ACC112 (cell line): ENCODE measurements around the gene TCAP.
A peak's percentile ranks its signal among the peaks of the same experiment; 100 is the strongest.

ENCODE experiments used
- H2AFZ ChIP-seq: fragments of 200-600 bp; sonication (generic); one replicate; pipeline ENCODE4 v1.6.0; 2017; ENCODE audit warnings: antibody characterized with exemption, low read length; ENCODE audit not compliant: unreplicated experiment
- H3K27ac ChIP-seq: fragments of 200-600 bp; sonication (generic); 2 replicates; pipeline ENCODE4 v1.5.1; 2014; ENCODE audit warnings: low read depth, mild to moderate bottlenecking, antibody characterized with exemption, low read length, moderate library complexity
- H3K27me3 ChIP-seq: fragments of 200-600 bp; sonication (generic); 2 replicates; pipeline ENCODE4 v1.6.1; 2014; ENCODE audit warnings: mild to moderate bottlenecking, antibody characterized with exemption, low read length, moderate library complexity, mixed read lengths; ENCODE audit not compliant: insufficient read depth
- H3K36me3 ChIP-seq: fragments of 200-600 bp; sonication (generic); 2 replicates; pipeline ENCODE4 v1.6.1; 2016; ENCODE audit warnings: mild to moderate bottlenecking, antibody characterized with exemption, low read length, moderate library complexity, mixed read lengths; ENCODE audit not compliant: insufficient read depth
- H3K4me1 ChIP-seq: fragments of 200-600 bp; sonication (generic); one replicate; pipeline ENCODE4 v1.6.1; 2016; ENCODE audit warnings: low read length, mixed read lengths; ENCODE audit not compliant: insufficient read depth, unreplicated experiment, control insufficient read depth
- H3K4me3 ChIP-seq: fragments of 200-600 bp; sonication (generic); 2 replicates; pipeline ENCODE4 v1.5.1; 2014; ENCODE audit warnings: mild to moderate bottlenecking, low read depth, low read length
- H3K79me2 ChIP-seq: fragments of 200-600 bp; sonication (generic); one replicate; pipeline ENCODE4 v1.6.0; 2016; ENCODE audit warnings: low read length; ENCODE audit not compliant: control insufficient read depth, unreplicated experiment, insufficient read depth

TCAP gene

DNA sequence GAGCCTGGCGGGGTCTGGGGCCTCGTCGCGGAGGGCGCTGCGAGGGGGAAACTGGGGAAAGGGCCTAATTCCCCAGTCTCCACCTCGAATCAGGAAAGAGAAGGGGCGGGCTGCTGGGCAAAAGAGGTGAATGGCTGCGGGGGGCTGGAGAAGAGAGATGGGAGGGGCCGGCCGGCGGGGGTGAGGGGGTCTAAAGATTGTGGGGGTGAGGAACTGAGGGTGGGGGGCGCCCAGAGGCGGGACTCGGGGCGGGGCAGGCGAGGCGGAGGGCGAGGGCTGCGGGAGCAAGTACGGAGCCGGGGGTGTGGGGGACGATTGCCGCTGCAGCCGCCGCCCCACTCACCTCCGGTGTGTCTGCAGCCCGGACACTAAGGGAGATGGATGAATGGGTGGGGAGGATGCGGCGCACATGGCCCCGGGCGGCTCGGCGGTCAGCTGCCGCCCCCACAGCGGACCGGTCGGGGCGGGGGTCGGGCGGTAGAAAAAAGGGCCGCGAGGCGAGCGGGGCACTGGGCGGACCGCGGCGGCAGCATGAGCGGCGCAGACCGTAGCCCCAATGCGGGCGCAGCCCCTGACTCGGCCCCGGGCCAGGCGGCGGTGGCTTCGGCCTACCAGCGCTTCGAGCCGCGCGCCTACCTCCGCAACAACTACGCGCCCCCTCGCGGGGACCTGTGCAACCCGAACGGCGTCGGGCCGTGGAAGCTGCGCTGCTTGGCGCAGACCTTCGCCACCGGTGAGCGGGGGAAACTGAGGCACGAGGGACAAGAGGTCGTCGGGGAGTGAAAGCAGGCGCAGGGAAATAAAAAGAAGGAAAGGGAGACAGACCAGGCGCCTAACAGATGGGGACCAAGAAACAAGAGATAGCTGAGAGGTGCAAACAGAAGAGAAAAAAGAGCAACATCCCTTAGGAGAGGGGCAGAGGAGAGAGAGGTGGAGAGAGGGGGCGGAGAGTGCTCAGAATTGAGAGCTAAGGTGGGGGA, 3.1 kb downstream of the TCAP start, which contains the start of gene PNMT:
PNMT (plus strand) TSS at position 509 of the 980 bp plus-strand sequence; CDS start at position 532, 23 bp downstream.
- H2AFZ ChIP-seq, result no peak within 1 kb of the TSS
- H3K79me2 ChIP-seq, result no peaks in the 10 kb centered on the region
- H3K27me3 ChIP-seq, result peaks cover 19% of the 10 kb centered on the region; the same call in 1 of the 2 replicates
- no peak within 1 kb of the TSS for H3K27ac ChIP-seq
- peaks cover 23% of the 10 kb centered on the region for H3K4me1 ChIP-seq
- no peaks in the 10 kb centered on the region for H3K36me3 ChIP-seq
- peak within 1 kb of the TSS; percentile 65 for H3K4me3 ChIP-seq

DNA sequence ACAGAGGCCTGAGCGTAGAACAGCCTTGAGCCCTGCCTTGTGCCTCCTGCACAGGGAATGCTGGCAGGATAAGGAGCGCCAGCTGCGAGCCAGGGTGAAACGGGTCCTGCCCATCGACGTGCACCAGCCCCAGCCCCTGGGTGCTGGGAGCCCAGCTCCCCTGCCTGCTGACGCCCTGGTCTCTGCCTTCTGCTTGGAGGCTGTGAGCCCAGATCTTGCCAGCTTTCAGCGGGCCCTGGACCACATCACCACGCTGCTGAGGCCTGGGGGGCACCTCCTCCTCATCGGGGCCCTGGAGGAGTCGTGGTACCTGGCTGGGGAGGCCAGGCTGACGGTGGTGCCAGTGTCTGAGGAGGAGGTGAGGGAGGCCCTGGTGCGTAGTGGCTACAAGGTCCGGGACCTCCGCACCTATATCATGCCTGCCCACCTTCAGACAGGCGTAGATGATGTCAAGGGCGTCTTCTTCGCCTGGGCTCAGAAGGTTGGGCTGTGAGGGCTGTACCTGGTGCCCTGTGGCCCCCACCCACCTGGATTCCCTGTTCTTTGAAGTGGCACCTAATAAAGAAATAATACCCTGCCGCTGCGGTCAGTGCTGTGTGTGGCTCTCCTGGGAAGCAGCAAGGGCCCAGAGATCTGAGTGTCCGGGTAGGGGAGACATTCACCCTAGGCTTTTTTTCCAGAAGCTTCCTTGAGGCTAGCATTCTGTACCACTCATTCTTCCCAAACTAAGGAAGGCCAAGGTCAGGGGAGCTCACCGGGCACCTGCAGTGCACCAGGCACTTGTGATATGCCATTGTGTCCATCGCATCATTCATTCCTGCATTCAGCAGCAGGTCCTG, 5.0 kb downstream of the TCAP start:
- peaks cover 19% of the 10 kb centered on the region; the same call in 1 of the 2 replicates for H3K27me3 ChIP-seq
- peaks cover 18% of the 10 kb centered on the region for H3K4me1 ChIP-seq
- H3K4me3 ChIP-seq, result no peak overlapping the region
- no peaks in the 10 kb centered on the region for H3K36me3 ChIP-seq
- no peak overlapping the region for H2AFZ ChIP-seq
- H3K79me2 ChIP-seq, result no peaks in the 10 kb centered on the region
- no peak overlapping the region for H3K27ac ChIP-seq

DNA sequence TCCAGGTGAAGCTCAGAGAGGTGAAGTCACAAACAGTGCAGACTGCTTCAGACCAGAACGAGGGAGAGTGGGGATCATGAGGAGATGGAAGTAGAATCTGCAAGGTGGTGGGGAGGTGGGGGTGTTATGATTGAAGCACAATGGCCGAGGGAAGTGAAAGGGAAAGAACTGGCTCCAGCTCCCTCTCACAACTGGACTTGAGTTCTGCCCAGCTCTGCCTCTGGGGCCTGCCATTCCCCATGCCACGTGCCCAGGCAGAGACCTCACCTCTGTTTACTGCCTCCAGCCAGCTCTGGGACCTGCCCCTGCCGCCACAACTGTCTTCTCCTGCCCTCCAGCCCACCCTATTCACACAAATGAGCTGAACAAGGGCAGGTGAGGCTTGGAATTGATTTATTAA, 5.6 kb downstream of the TCAP start:
- no peak overlapping the region for H3K27ac ChIP-seq
- H3K36me3 ChIP-seq, result no peaks in the 10 kb centered on the region
- no peak overlapping the region for H2AFZ ChIP-seq
- no peaks in the 10 kb centered on the region for H3K79me2 ChIP-seq
- H3K27me3 ChIP-seq, result peaks cover 19% of the 10 kb centered on the region; the same call in 1 of the 2 replicates
- no peak overlapping the region for H3K4me3 ChIP-seq
- peaks cover 18% of the 10 kb centered on the region for H3K4me1 ChIP-seq

DNA sequence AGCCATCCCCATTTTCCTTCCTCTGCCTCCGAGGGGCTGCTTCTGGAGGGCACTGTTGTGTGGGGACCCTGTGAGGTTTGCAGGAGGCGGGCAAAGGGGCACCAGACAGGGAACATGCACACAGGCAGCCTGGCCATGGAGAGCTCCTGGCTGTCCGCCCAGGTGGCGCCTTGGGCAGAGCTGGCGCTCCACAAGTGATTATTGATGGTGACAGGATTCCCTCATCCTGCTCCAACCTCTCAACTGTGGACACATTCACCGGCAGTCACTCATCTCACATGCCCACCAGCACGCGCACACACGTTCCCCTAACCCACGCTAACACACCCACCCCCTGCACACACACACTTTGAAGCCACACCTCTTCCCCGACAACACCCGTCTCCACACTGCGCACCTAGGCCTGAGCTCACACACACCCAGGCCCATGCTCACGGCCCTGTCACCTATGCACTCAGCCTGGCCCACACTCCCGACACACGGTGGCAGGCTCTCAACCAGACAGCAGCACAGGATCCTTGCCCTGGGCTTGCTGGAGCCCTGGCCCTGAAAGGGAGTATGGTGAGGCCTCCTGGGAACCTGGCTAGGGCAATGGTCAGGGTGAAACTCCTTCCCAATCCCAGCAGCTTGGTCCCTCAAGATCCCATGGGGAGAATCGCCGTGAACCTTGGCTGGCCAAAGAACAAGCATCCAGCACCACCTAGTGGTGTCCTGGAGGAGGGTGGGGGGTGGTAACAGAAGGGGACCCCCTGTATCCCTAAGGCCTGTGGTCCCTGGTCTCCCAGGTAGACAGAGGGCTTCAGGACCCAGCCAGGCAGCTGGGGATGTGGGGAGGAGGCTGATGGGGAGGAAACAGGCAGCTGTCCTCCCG, 6.7 kb downstream of the TCAP start:
- H3K4me3 ChIP-seq, result no peak overlapping the region

DNA sequence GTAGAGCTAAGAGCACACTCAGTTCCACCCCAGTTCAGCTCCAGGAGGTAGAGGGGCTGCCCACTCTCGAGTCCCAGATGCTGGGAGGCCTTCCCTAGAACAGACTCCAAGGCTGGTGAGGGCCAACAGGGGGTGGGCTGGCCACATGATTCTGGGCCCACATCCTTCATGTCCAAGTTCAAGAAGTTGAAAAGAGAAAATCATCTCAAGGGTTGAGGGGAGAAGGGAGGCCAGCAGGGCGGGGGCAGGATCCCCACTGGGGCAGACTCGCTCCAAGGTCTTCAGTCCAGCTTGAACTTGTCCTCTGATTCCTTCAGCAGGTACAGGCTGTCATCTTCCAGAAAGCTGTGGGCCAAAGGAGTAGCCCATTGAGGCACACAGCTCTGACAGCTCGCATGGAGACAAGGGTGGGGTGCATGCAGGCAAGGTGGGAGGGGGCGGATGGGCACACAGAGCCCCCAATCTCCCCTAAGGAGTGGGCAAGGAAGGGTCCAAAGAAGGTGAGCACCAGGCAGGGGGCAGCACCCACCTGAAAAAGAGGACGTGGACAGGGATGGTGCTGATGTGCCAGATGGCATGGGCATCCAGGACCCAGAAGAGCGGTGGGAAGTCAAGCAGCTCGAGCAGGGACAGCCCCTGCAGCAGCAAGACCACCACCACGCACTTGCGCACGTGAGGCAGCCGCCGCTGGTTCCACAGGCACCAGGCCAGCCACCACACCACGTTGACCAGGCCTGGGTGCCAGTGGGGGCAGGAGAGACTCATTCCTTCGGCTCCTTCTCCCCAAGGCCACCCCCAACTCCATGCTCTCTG, 7.6 kb downstream of the TCAP start:
- no peaks in the 10 kb centered on the region for H3K79me2 ChIP-seq
- H3K4me3 ChIP-seq, result no peak overlapping the region

More for the DNA sequence above, 6.7 kb downstream of the TCAP start:
- Histone ChIP-seq H3K79me2 (no peaks in the 10 kb centered on the region), H3K27me3 (peaks cover 18% of the 10 kb centered on the region; the same call in 1 of the 2 replicates), H3K4me1 (peaks cover 12% of the 10 kb centered on the region), H2AFZ (no peak overlapping the region), H3K27ac (no peak overlapping the region), H3K36me3 (no peaks in the 10 kb centered on the region)

DNA sequence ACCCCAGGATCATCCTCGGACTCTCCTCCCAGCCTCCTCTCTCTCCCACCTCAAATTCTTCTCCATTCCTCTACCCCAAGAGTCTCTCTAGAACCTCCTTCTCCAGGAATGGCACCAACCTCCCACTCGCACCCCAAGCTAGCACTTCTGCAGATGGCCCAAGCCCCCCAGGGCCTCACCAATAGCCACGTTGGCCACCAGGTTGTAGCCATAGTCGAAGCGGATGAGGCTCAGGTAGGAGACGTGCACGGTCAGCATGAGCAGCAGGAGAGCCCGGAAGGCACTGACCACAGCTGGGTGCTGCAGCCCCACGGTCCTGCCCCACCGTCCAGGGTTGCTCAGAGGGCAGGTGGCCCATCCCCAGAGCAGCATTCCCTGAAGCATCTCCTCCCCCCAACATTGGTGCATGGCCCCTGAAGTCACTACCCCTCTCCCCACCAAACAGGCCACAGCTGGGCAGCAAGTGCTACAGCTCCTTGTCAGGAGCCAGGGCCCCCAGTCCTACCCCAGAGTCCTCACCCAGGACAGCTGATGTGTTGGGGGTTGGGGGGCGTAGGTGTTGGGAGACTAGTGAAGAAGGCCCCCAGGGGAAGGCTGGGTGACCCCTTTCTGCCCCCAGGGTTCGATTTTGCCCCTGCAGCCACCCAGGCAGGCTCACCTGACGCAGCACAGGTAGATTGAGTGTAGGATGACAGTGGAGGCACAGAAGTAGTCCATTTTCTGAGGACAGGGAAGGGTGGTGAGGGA, 8.4 kb downstream of the TCAP start:
- H2AFZ ChIP-seq, result no peak overlapping the region
- H3K27ac ChIP-seq, result no peak overlapping the region
- H3K4me1 ChIP-seq, result no peaks in the 10 kb centered on the region
- H3K27me3 ChIP-seq, result peaks cover 8% of the 10 kb centered on the region; the same call in 1 of the 2 replicates
- no peaks in the 10 kb centered on the region for H3K36me3 ChIP-seq
- no peak overlapping the region for H3K4me3 ChIP-seq
- H3K79me2 ChIP-seq, result no peaks in the 10 kb centered on the region

More for the DNA sequence above, 7.6 kb downstream of the TCAP start:
- Histone ChIP-seq H3K36me3 (no peaks in the 10 kb centered on the region), H2AFZ (no peak overlapping the region), H3K27ac (no peak overlapping the region), H3K27me3 (peaks cover 9% of the 10 kb centered on the region; the same call in 1 of the 2 replicates), H3K4me1 (peaks cover 4% of the 10 kb centered on the region)

DNA sequence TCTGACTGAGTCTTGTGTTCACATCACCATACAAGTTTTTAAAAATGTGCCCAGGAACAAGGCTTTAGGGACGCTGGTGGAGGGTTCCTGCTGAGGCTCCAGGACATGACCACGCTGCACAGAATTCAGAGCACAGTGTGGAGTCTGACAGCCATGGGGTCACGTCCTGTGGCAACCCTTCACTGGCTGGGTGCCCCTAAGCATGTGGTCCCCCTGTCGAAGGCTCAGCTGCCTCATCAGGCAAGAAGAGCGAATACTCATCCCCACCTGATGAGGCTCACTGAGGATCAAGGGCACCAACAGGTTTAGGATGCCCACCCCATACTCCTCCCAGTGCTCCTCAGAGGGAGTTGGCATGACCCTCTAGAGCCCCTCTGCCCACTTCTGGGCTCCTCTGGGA, 9.0 kb downstream of the TCAP start:
- no peak overlapping the region for H2AFZ ChIP-seq
- H3K79me2 ChIP-seq, result no peaks in the 10 kb centered on the region
- H3K4me1 ChIP-seq, result no peaks in the 10 kb centered on the region
- no peak overlapping the region for H3K4me3 ChIP-seq
- no peaks in the 10 kb centered on the region for H3K36me3 ChIP-seq
- H3K27me3 ChIP-seq, result peaks cover 7% of the 10 kb centered on the region; the same call in 1 of the 2 replicates
- no peak overlapping the region for H3K27ac ChIP-seq

DNA sequence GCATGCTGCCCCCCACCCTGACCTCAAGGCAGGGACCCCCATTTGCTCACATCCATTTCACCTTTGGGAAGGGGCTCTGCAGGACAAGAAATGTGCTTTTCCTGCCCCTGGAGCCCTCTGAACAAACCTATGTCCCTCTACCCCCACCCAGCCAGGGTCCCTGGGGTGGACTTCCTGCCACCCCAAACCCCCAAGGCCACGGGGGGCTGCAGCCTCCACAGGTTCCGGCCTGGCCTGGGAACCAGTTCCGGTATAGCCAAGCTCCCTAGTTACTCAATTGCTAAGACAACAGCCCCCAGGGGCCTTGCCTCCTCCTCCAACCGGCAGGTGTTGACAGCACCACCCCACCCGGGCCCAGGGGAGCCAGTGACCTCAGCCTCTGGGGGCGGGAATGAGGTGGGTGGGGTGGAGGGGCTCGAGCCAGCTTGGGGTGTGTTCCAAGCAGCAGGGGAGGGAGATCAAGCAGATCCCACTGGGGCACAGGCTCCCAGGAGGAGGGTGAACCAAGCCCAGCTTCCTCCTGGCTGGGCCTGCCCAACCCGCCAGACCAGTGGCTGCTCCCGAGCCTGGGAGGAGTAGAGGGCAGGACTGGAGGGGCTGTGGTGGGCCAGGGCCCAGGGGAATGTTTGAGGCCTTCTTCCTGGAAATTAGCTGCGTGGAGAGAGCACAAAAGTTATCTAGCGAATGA, 9.7 kb downstream of the TCAP start:
- H3K4me1 ChIP-seq, result no peaks in the 10 kb centered on the region
- H3K79me2 ChIP-seq, result no peaks in the 10 kb centered on the region
- H3K4me3 ChIP-seq, result no peak overlapping the region
- no peak overlapping the region for H3K27ac ChIP-seq
- H3K36me3 ChIP-seq, result no peaks in the 10 kb centered on the region
- H3K27me3 ChIP-seq, result 0 out of 2 replicates have a peak, but pooled peaks cover 3% of the 10 kb centered on the region
- no peak overlapping the region for H2AFZ ChIP-seq
